PC-9 (cell line): ENCODE data around the gene RHEX. TPM values are rescaled to one million over a fixed set of nuclear protein-coding genes. Genes with fewer than 3 reads are reported as not detected.
"Not testable (repeated sequence)": the region's sequence is repeated elsewhere in the genome, so short reads cannot be mapped to it uniquely, and the experiment has no call there.

Experiments
- BruUV-seq: library from RNA; stranded (reverse); fragments of 400-500 nt; replicated peaks from 2 replicates; lab custom pipeline; 2021; lab: Mats Ljungman, UMichigan
- CTCF ChIA-PET: fragments of 300-600 bp; sonication (Branson Sonifier 250); formaldehyde crosslinking; loops from one replicate; lab custom pipeline; 2022; ENCODE audit warnings: antibody characterized with exemption; lab: Charles Lee
- POLR2A ChIA-PET: fragments of 300-600 bp; sonication (Branson Sonifier 250); formaldehyde crosslinking; loops from one replicate; lab custom pipeline; 2022; ENCODE audit warnings: antibody characterized with exemption; ENCODE audit not compliant: unreplicated experiment; lab: Charles Lee
- DNase-seq, 2 experiments: peaks; one replicate each; pipeline versions ENCODE4 v3.0.0 to v3.0.0-alpha.2; 2015 to 2022; ENCODE audit warnings: mixed read lengths in 1 of 2
- H2AFZ ChIP-seq: fragments of 200-600 bp; sonication (generic); 2 replicates; pipeline ENCODE4 v1.8.1; 2017; ENCODE audit warnings: antibody characterized with exemption
- H3F3A ChIP-seq: fragments of 200-600 bp; sonication (generic); 2 replicates; pipeline ENCODE4 v1.8.1; 2017; ENCODE audit warnings: antibody characterized with exemption, mild to moderate bottlenecking, low read depth; ENCODE audit not compliant: insufficient read depth
- H3K27ac ChIP-seq: fragments of 200-600 bp; sonication (generic); 2 replicates; pipeline ENCODE4 v1.6.1; 2016; ENCODE audit warnings: mixed run types
- H3K27me3 ChIP-seq: fragments of 200-600 bp; sonication (generic); 2 replicates; pipeline ENCODE4 v1.6.1; 2016; ENCODE audit warnings: low read depth, mixed run types; ENCODE audit not compliant: insufficient read depth
- H3K36me3 ChIP-seq: fragments of 200-600 bp; sonication (generic); 2 replicates; pipeline ENCODE4 v1.6.1; 2016; ENCODE audit warnings: low read depth, mixed run types
- H3K4me1 ChIP-seq: fragments of 200-600 bp; sonication (generic); replicated peaks from 2 replicates; pipeline ENCODE4 v1.6.1; 2016; ENCODE audit warnings: mixed run types; ENCODE audit not compliant: insufficient read depth
- H3K4me2 ChIP-seq: fragments of 200-600 bp; sonication (generic); 2 replicates; pipeline ENCODE4 v1.6.1; 2017; ENCODE audit warnings: mixed run types
- H3K4me3 ChIP-seq: fragments of 200-600 bp; sonication (generic); 2 replicates; pipeline ENCODE4 v1.6.1; 2016; ENCODE audit warnings: mixed run types
- H3K79me2 ChIP-seq: fragments of 200-600 bp; sonication (generic); 2 replicates; pipeline ENCODE4 v1.6.1; 2017; ENCODE audit warnings: low read depth, mixed run types
- H3K9me2 ChIP-seq: fragments of 200-600 bp; sonication (generic); 2 replicates; pipeline ENCODE4 v1.8.1; 2017; ENCODE audit warnings: mild to moderate bottlenecking; ENCODE audit not compliant: insufficient read depth
- H3K9me3 ChIP-seq: fragments of 200-600 bp; sonication (generic); 2 replicates; pipeline ENCODE4 v1.8.1; 2016; ENCODE audit warnings: low read depth; ENCODE audit not compliant: insufficient read depth
- H4K20me1 ChIP-seq: fragments of 200-600 bp; sonication (generic); 2 replicates; pipeline ENCODE4 v1.8.1; 2017; ENCODE audit not compliant: insufficient read depth
- CTCF ChIP-seq: fragments of 200-600 bp; sonication (generic); conservative IDR thresholded peaks from 2 replicates; pipeline ENCODE4 v1.6.1; 2017; ENCODE audit warnings: mixed run types, antibody characterized with exemption, mild to moderate bottlenecking, moderate library complexity
- EZH2 ChIP-seq: fragments of 200-600 bp; sonication (generic); IDR thresholded peaks from 2 replicates; pipeline ENCODE4 v1.8.0; 2017; ENCODE audit warnings: antibody characterized with exemption, low read depth
- intact Hi-C: fragments of 100-400 bp; cut with micrococcal nuclease; formaldehyde crosslinking; loops from one replicate; pipeline ENCODE4 v1.10.0; 2022; ENCODE audit not compliant: unreplicated experiment
- total RNA-seq: library from RNA; stranded (reverse); gene quantifications from 2 replicates; pipeline ENCODE4 v1.2.3, GENCODE V29; 2021

The RHEX gene
- total RNA-seq, 1 experiment from 2014 or later: not detected

GRCh38 chr1:206049293-206049692 is 3.7 kb upstream of the RHEX start:
- no peak for DNase-seq
- no peaks in the 10 kb centered on the region; the same call in 1 of the 2 replicates for H3F3A ChIP-seq
- no peaks in the 10 kb centered on the region for H4K20me1 ChIP-seq
- H3K27me3 ChIP-seq: no peaks in the 10 kb centered on the region
- no peaks in the 10 kb centered on the region for H3K36me3 ChIP-seq
- H3K27ac ChIP-seq: no peak overlapping the region
- H3K79me2 ChIP-seq: no peaks in the 10 kb centered on the region
- peaks cover 11% of the 10 kb centered on the region for H3K4me1 ChIP-seq
- no TSS peak for BruUV-seq
- ChIA-PET POLR2A (no interaction called here), CTCF (no interaction called here)
- H3K9me2 ChIP-seq: no peaks in the 10 kb centered on the region
- H2AFZ ChIP-seq: no peak overlapping the region
- H3K4me3 ChIP-seq: no peak overlapping the region
- intact Hi-C loops: no loop called here
- no peaks in the 10 kb centered on the region for H3K9me3 ChIP-seq
- H3K4me2 ChIP-seq: no peak overlapping the region
- TF ChIP-seq CTCF (no peak), EZH2 (no peak)

- BruUV-seq: no TSS peak
- intact Hi-C loops: no loop called here
- POLR2A ChIA-PET: no interaction called here
- no peak overlapping the region for H3K27ac ChIP-seq
- H3K9me2 ChIP-seq: no peaks in the 10 kb centered on the region
- H4K20me1 ChIP-seq: no peaks in the 10 kb centered on the region
- no peak overlapping the region for H3K4me2 ChIP-seq
- no peak overlapping the region for H3K4me3 ChIP-seq
- no peaks in the 10 kb centered on the region for H3K27me3 ChIP-seq
- H3F3A ChIP-seq: no peaks in the 10 kb centered on the region; the same call in 1 of the 2 replicates
- CTCF ChIA-PET: no interaction called here
- no peaks in the 10 kb centered on the region for H3K36me3 ChIP-seq
- DNase-seq: no peak
- H3K4me1 ChIP-seq: peaks cover 11% of the 10 kb centered on the region
- TF ChIP-seq CTCF: no peak
- no peak for TF ChIP-seq EZH2
- H3K9me3 ChIP-seq: no peaks in the 10 kb centered on the region
- H3K79me2 ChIP-seq: no peaks in the 10 kb centered on the region
- no peak overlapping the region for H2AFZ ChIP-seq
Measured at GRCh38 chr1:206049919-206050600, 2.9 kb upstream of the RHEX start.

- peak in 1 of 2 experiments; percentile 58 for DNase-seq
- no peaks in the 10 kb centered on the region; the same call in 1 of the 2 replicates for H3F3A ChIP-seq
- no peak overlapping the region for H3K27ac ChIP-seq
- ChIA-PET CTCF (no interaction called here), POLR2A (no interaction called here)
- no peak overlapping the region for H3K4me2 ChIP-seq
- H3K4me3 ChIP-seq: no peak overlapping the region
- H3K27me3 ChIP-seq: no peaks in the 10 kb centered on the region
- no peak overlapping the region for H2AFZ ChIP-seq
- no TSS peak for BruUV-seq
- no peaks in the 10 kb centered on the region for H3K36me3 ChIP-seq
- H3K9me2 ChIP-seq: no peaks in the 10 kb centered on the region
- peaks cover 11% of the 10 kb centered on the region for H3K4me1 ChIP-seq
- H3K79me2 ChIP-seq: no peaks in the 10 kb centered on the region
- intact Hi-C loops: no loop called here
- H3K9me3 ChIP-seq: no peaks in the 10 kb centered on the region
- H4K20me1 ChIP-seq: no peaks in the 10 kb centered on the region
- TF ChIP-seq EZH2: no peak
- no peak for TF ChIP-seq CTCF
Measured at GRCh38 chr1:206050655-206051235, 2.2 kb upstream of the RHEX start.

GRCh38 chr1:206052231-206052865 is 625 bp upstream of the RHEX start:
- POLR2A ChIA-PET, DNase-seq, intact Hi-C loops: not testable (repeated sequence)

GRCh38 chr1:206053616-206054015 is 643 bp downstream of the RHEX start:
- H2AFZ ChIP-seq, H4K20me1 ChIP-seq, H3K9me3 ChIP-seq, H3K9me2 ChIP-seq, POLR2A ChIA-PET, BruUV-seq, H3K4me3 ChIP-seq, H3F3A ChIP-seq, H3K4me2 ChIP-seq, DNase-seq, CTCF ChIA-PET, H3K27ac ChIP-seq, H3K36me3 ChIP-seq, intact Hi-C loops, H3K79me2 ChIP-seq, H3K27me3 ChIP-seq: not testable (repeated sequence)
- peaks cover 11% of the 10 kb centered on the region for H3K4me1 ChIP-seq

More at GRCh38 chr1:206052231-206052865, 625 bp upstream of the RHEX start:
- H3K4me2 ChIP-seq, H3K79me2 ChIP-seq, H3F3A ChIP-seq, H3K9me3 ChIP-seq, H4K20me1 ChIP-seq, H3K4me3 ChIP-seq, BruUV-seq, H3K36me3 ChIP-seq, CTCF ChIA-PET, H2AFZ ChIP-seq, H3K9me2 ChIP-seq, H3K27ac ChIP-seq, H3K27me3 ChIP-seq: not testable (repeated sequence)
- peaks cover 11% of the 10 kb centered on the region for H3K4me1 ChIP-seq
